CD1c-positive myeloid dendritic cell (primary cell): ENCODE results near the gene ISCA1.

ENCODE experiments used
- DNase-seq: peaks from one replicate; pipeline ENCODE4 v3.0.0-alpha.2; 2016; ENCODE audit errors: extremely low spot score

ISCA1 gene

GRCh38 chr9:86230858-86231257, 51.5 kb downstream of the ISCA1 start:
- no peak for DNase-seq

GRCh38 chr9:86222667-86223066, 59.7 kb downstream of the ISCA1 start:
- DNase-seq, result no peak

- DNase-seq, result no peak
Observed at GRCh38 chr9:86219606-86220005, 62.7 kb downstream of the ISCA1 start.

- no peak for DNase-seq
Observed at GRCh38 chr9:86217076-86217755, 65.1 kb downstream of the ISCA1 start.
